H1 (cell line): ENCODE results near the gene ICAM3. TPM values are rescaled to one million over a fixed set of nuclear protein-coding genes. Genes with fewer than 3 reads are reported as not detected.

Experiments used
- ASH2L ChIP-seq: fragments of 200-600, 300-600 bp; sonication (generic); IDR thresholded peaks from one replicate; pipeline ENCODE4 v1.7.1; 2017; ENCODE audit warnings: low read length
- CEBPB ChIP-seq: IDR thresholded peaks from 2 replicates; pipeline ENCODE4 v1.6.1; 2012; ENCODE audit warnings: low read depth, low read length
- CHD7 ChIP-seq: fragments of 300-600 bp; sonication (generic); IDR thresholded peaks from 2 replicates; pipeline ENCODE4 v1.7.1; 2012; ENCODE audit warnings: low read length, moderate library complexity, mild to moderate bottlenecking, inconsistent platforms; ENCODE audit not compliant: insufficient replicate concordance
- FOSL1 ChIP-seq: IDR thresholded peaks from 2 replicates; pipeline ENCODE4 v1.6.1; 2011; ENCODE audit warnings: mild to moderate bottlenecking, low read depth, low read length, moderate library complexity; ENCODE audit not compliant: insufficient read depth
- JUND ChIP-seq: IDR thresholded peaks from 2 replicates; pipeline ENCODE4 v1.6.1; 2011; ENCODE audit warnings: mild to moderate bottlenecking, improper control_type of control experiment, low read length
- POLR2A ChIP-seq, 2 experiments: IDR thresholded peaks; 1 replicate in 1 of 2; 2 replicates in 1 of 2; pipeline ENCODE4 v1.6.1; 2011; ENCODE audit warnings: low read depth in 2 of 2, low read length in 2 of 2, mild to moderate bottlenecking in 2 of 2; ENCODE audit errors: control extremely low read depth in 1 of 2
- RNF2 ChIP-seq: fragments of 200-900, 300-1000 bp; sonication (generic); IDR thresholded peaks from 2 replicates; pipeline ENCODE4 v1.7.1; 2016; ENCODE audit warnings: borderline replicate concordance, low read depth, mild to moderate bottlenecking, antibody characterized with exemption, low read length; ENCODE audit not compliant: poor library complexity, severe bottlenecking; ENCODE audit errors: missing control alignments
- polyA plus RNA-seq, 7 experiments: library from polyadenylated mRNA; depleted of rRNA in 3 of 7; stranded (reverse) in 5 of 7; unstranded in 2 of 7; fragments of >200 nt in 5 of 7; fragments of 200-250 nt in 2 of 7; gene quantifications; 1 replicate in 5 of 7; 2 replicates in 1 of 7; 4 replicates in 1 of 7; pipeline versions ENCODE4 v1.2.1 to v1.2.3, GENCODE V29; 2011 to 2013; ENCODE audit warnings: missing spikeins in 2 of 7, mixed read lengths in 2 of 7
- total RNA-seq: library from RNA; stranded (reverse); fragmentation: NEBNext Ultra II Directional; extraction: Animal tissue kit (Norgen Biotek cat#: 25700); gene quantifications from 2 replicates; pipeline ENCODE4 v1.2.1, GENCODE V29; 2021

ICAM3 gene
- total and polyA plus RNA-seq, 2 of the 8 experiments (the other 6 are each of a cell fraction or from before 2014, with no cell fraction given), result 15.4 to 16.5 TPM

GRCh38 chr19:10334588-10335351 lies 4.7 kb downstream of the ICAM3 start (continued):
- TF ChIP-seq CEBPB (no peak), CHD7 (no peak), JUND (no peak), ASH2L (no peak), RNF2 (no peak), POLR2A (IDR thresholded peaks at IDR 0.05; ENCODE audit: control extremely low read depth in 1 of 2, low read depth in 2 of 2, low read length in 2 of 2) (no peak), FOSL1 (no peak)
